HG02642 (cell line): ENCODE data around the gene ADM.

Source experiments
- ATAC-seq: cut with Tn5 transposase; IDR thresholded peaks from one replicate; pipeline ENCODE4 v1.9.1; 2021; ENCODE audit warnings: mild to moderate bottlenecking; ENCODE audit not compliant: unreplicated experiment, poor library complexity

Gene ADM

DNA sequence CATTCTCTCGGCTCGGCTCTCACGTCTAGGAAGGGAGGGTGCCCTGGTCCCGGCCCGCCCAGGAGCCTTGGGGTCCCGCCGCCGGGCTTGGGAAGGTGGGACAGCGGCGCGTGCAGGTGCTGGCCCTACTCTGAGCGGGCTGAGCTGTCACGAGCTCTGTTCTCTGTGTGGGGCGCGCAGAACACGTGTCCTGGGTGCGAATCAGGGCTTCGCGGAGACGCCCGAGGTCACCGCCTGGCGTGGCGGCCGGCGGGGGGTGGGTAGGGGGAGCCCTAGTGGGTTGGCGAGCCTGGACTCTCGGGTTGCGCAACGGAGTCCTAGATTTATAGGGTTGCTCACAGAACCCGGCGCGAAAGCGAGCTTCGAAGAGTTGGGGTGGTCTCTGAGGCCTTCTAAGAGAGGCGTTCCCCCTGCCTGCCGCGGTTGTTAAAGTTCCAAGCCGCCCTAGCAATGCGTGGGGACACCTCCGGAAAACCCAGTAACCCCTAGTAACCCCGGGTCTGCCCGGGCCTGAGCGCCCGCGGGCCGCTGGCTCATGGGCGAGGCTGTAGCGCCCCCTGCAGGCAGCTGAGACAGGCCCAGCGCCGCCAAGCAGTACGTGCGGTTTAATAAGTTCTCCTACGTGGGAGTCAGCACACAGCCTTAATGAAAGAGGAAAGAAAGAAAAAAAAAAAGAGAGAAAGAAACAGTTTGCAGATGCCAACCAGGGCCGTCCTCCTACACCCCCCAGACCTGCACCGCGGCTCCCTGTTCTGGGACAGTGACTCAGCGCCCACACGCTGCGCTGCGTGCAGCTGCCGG, 2.7 kb downstream of the ADM start:
- peak; percentile 61 for ATAC-seq

- ATAC-seq = no peak
Observed at GRCh38 chr11:10308201-10308954, 3.5 kb downstream of the ADM start.

GRCh38 chr11:10309163-10310093, 4.6 kb downstream of the ADM start:
- ATAC-seq = no peak

DNA sequence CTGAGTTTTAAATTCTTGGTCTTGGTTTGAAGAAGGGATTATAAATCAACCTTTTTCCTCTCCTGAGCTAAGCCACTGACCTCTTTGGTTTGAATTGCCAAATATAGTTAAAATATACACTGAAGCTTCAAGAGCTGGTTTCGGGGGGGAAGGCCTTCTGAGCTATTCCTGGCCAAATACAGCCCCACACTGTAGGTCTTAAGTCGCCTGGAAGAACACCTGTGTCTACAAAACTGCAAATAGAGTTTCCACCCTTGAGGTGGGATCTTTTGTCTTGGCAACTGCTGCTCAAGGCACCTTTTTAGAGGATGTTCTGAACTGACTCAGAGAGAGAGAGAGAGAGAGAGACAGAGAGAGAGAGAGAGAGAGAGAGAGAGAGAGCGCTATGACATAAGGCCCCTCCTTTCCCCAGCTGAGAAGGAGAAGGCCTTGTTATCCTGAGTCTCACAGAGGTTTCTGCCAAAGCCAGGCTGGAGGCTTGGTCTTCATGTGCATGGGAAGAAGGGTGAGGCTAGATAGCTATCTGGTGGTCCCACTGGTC, 5.5 kb downstream of the ADM start:
- no peak for ATAC-seq

DNA sequence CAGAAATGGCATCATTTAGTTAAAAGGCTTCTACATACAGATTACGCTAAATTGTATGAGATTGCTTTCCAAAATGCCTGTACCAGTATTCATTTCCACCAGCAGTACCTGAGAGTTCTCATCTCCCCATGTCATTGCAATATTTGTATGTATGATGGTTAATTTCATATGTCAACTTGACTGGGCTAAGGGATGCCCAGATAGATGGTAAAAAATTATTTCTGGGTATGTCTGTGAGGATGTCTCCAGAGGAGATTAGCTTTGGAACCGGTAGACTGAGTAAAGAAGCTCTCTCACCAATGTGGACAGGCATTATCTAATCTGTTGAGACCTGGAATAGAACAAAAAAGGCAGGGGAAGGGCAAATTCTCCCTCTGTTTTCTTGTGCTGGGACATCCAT, 6.9 kb downstream of the ADM start:
- ATAC-seq = no peak

- peak; percentile 63 for ATAC-seq
Observed at GRCh38 chr11:10314199-10315072, 9.6 kb downstream of the ADM start.

GRCh38 chr11:10315083-10315482, 10.2 kb downstream of the ADM start:
- no peak for ATAC-seq

GRCh38 chr11:10317151-10317755, 12.4 kb downstream of the ADM start:
- peak; percentile 25 for ATAC-seq

GRCh38 chr11:10317776-10318526, 13.1 kb downstream of the ADM start:
- peak; percentile 60 for ATAC-seq

DNA sequence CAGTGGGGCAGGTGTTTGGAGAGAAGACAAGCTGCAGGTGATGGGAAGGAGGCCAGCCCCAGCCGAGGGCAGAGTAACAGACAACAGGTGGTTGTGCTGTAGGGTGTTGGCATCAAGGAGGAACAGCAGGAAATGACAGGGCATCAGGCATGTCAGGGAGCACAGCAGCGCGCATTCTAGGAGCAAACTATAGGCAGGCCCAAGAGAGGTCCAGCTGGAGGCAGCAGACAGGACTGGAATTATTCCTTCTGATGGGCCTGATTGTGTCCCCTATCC, 13.6 kb downstream of the ADM start:
- ATAC-seq = no peak

GRCh38 chr11:10319702-10320558, 15.1 kb downstream of the ADM start:
- ATAC-seq = no peak

DNA sequence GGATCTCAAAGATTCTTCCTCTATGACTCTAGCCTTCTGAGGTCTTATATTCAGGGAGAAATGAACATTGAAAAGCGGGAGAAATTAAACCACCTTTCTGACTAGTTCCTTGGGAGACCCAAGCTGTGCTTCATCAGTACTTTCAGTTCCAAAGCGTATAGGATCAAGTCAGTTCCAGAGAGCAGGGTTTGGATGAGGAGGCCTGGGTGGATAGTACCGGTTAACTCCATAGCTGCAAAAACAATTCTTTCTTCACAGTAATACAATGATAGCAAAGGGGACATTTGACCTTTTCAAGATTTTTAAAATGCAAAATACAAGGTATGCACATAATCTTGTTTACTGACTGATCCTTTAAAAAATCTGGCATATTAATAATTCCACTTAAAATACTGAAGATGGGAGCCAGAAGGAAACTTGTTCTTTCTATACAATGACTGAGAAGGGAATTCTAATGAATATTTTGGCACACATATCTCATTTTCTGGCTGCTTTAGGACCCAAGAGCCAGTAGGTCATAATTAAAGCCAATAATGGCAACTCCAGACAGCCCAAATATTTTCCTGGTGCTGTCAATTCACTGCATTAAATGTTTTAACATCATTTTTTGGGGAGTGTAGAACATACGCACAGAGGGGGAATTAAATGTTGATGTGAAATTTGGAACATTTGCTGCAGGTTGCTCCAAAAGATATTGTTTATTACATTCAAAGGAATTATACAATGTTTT, 16.0 kb downstream of the ADM start:
- ATAC-seq = no peak

- no peak for ATAC-seq
Observed at GRCh38 chr11:10322401-10322800, 17.5 kb downstream of the ADM start.

GRCh38 chr11:10322830-10323792, 18.2 kb downstream of the ADM start:
- ATAC-seq = peak; percentile 50

DNA sequence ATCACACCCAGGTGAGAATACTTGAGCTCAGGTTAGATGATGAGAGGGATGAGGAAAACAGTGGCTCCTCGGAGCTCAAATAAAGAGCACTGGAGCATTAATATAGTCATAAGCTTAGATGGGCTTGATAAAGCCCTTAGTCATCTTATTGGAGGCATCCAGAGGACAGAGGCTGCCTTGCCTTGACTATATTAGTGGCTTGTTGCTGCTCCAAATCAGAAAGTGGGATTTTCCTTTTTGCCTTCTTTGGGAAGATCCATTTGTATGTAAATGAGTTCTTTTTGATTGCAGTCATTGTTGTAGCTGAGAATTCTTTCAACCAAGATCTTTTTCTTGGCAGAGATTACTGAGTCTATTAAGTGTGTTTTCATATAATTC, 18.9 kb downstream of the ADM start:
- ATAC-seq = no peak

GRCh38 chr11:10324474-10324873, 19.6 kb downstream of the ADM start:
- no peak for ATAC-seq
